Smooth muscle cell (in vitro differentiated cells): ENCODE measurements around the gene PDGFRB. TPM values are rescaled to one million over a fixed set of nuclear protein-coding genes. Genes with fewer than 3 reads are reported as not detected.

Source experiments
- DNase-seq: peaks from one replicate; lab custom pipeline; 2025; ENCODE audit not compliant: unreplicated experiment; lab: John Stamatoyannopoulos, UW
- H2AFZ ChIP-seq: fragments of 200-600 bp; sonication (generic); 2 replicates; pipeline ENCODE4 v1.6.0; 2016; ENCODE audit warnings: antibody characterized with exemption, low read depth, mild to moderate bottlenecking
- H3F3A ChIP-seq: fragments of 200-600 bp; sonication (generic); 2 replicates; pipeline ENCODE4 v1.6.0; 2017; ENCODE audit warnings: antibody characterized with exemption, low read depth
- H3K27ac ChIP-seq: fragments of 200-600 bp; sonication (generic); 2 replicates; pipeline ENCODE4 v1.5.1; 2016; ENCODE audit warnings: low read depth, mild to moderate bottlenecking
- H3K27me3 ChIP-seq: fragments of 200-600 bp; sonication (generic); 2 replicates; pipeline ENCODE4 v1.6.1; 2016; ENCODE audit warnings: low read depth, mild to moderate bottlenecking
- H3K36me3 ChIP-seq: fragments of 200-600 bp; sonication (generic); 2 replicates; pipeline ENCODE4 v1.5.1; 2016; ENCODE audit warnings: low read depth
- H3K4me1 ChIP-seq: fragments of 200-600 bp; sonication (generic); 2 replicates; pipeline ENCODE4 v1.5.1; 2016; ENCODE audit warnings: low read depth
- H3K4me2 ChIP-seq: fragments of 200-600 bp; sonication (generic); 2 replicates; pipeline ENCODE4 v1.6.0; 2016; ENCODE audit warnings: mild to moderate bottlenecking
- H3K4me3 ChIP-seq: fragments of 200-600 bp; sonication (generic); 2 replicates; pipeline ENCODE4 v1.5.1; 2016; ENCODE audit warnings: mild to moderate bottlenecking
- H3K79me2 ChIP-seq: fragments of 200-600 bp; sonication (generic); 2 replicates; pipeline ENCODE4 v1.6.0; 2016; ENCODE audit warnings: low read depth, mild to moderate bottlenecking
- H3K9ac ChIP-seq: fragments of 200-600 bp; sonication (generic); 2 replicates; pipeline ENCODE4 v1.6.0; 2016; ENCODE audit warnings: low read depth
- H3K9me3 ChIP-seq: fragments of 200-600 bp; sonication (generic); replicated peaks from 2 replicates; pipeline ENCODE4 v1.5.1; 2016; ENCODE audit warnings: low read depth
- H4K20me1 ChIP-seq: fragments of 200-600 bp; sonication (generic); 2 replicates; pipeline ENCODE4 v1.6.0; 2016; ENCODE audit warnings: low read depth
- WGBS: methylation state at CpG from one replicate; pipeline ENCODE4 v1.1.7; 2016; ENCODE audit warnings: low lambda C conversion rate; 5-methylcytosine and 5-hydroxymethylcytosine counted together
- polyA plus RNA-seq: library from polyadenylated mRNA; unstranded; fragments of >200 nt; fragmentation: Nextera tagmentation; extraction: Ambion mirVana; gene quantifications from 2 replicates; pipeline ENCODE4 v1.2.1, GENCODE V29; 2016
- total RNA-seq: library from RNA; depleted of rRNA; stranded (reverse); fragments of >200 nt; gene quantifications from 2 replicates; pipeline ENCODE4 v1.2.3, GENCODE V29; 2014
- TF ChIP-seq, protein P1 (sequence below): fragments of 200-600 bp; sonication (generic); IDR thresholded peaks from 2 replicates; pipeline ENCODE4 v1.5.1; 2017; ENCODE audit warnings: borderline replicate concordance, mild to moderate bottlenecking, antibody characterized with exemption; ENCODE audit not compliant: insufficient read depth, poor library complexity, severe bottlenecking

Gene PDGFRB
- total and polyA plus RNA-seq, 2 experiments from 2014 or later = 370 to 522 TPM

DNA sequence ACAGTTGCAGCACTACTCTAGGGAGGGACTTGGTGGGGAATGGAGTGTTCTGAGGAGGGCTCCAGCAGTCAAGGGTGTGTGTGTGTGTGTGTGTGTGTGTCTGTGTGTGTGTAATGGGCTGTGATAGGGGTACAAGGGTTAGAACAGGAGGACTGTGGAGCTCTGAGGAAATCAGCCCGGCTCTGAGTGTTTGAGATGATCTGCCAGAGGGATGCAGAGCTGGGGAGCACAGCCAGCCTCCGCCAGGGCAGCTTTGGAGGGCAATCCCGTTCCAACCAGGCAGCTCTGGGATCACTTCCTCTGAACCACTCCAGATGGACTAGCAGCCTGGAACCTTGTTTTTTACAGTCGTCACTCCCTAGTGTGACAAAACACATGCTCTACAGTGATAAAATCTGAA is 31.3 kb upstream of the PDGFRB start:
- Histone ChIP-seq H3K4me3 (no peak overlapping the region), H3K9ac (no peak overlapping the region), H3K79me2 (no peaks in the 10 kb centered on the region), H2AFZ (no peak overlapping the region), H3F3A (no peaks in the 10 kb centered on the region), H3K36me3 (no peaks in the 10 kb centered on the region), H4K20me1 (no peaks in the 10 kb centered on the region), H3K27ac (no peak overlapping the region), H3K9me3 (no peaks in the 10 kb centered on the region), H3K27me3 (peaks cover 40% of the 10 kb centered on the region), H3K4me1 (peaks cover 7% of the 10 kb centered on the region), H3K4me2 (no peak overlapping the region)
- TF ChIP-seq, protein P1, sequence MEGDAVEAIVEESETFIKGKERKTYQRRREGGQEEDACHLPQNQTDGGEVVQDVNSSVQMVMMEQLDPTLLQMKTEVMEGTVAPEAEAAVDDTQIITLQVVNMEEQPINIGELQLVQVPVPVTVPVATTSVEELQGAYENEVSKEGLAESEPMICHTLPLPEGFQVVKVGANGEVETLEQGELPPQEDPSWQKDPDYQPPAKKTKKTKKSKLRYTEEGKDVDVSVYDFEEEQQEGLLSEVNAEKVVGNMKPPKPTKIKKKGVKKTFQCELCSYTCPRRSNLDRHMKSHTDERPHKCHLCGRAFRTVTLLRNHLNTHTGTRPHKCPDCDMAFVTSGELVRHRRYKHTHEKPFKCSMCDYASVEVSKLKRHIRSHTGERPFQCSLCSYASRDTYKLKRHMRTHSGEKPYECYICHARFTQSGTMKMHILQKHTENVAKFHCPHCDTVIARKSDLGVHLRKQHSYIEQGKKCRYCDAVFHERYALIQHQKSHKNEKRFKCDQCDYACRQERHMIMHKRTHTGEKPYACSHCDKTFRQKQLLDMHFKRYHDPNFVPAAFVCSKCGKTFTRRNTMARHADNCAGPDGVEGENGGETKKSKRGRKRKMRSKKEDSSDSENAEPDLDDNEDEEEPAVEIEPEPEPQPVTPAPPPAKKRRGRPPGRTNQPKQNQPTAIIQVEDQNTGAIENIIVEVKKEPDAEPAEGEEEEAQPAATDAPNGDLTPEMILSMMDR = no peak
- DNase-seq = no peak
- 69% methylated on average over 4 of the region's 4 CpGs for WGBS

DNA sequence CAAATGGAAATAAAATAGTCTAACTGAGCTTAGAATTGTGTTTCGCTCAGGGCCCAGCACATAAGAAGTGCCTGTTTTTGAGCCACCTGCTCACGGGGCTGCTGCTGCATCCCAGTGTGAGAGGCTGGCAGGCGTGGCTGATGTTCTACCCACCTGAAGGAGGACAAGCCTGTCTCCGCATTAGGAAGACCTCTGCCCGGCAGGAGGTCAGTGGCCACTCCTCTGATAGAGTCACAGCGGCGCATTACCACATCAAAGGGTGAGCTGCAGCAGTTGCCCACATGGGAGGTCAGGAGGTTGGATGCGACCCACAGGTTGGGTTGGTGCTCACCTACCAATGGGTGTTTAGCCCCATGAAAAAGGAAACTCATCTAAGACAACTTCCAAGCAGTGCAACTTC is 30.5 kb upstream of the PDGFRB start:
- no peak overlapping the region for H3K4me3 ChIP-seq
- H4K20me1 ChIP-seq = no peaks in the 10 kb centered on the region
- H3K27me3 ChIP-seq = peaks cover 36% of the 10 kb centered on the region
- no peak for DNase-seq
- peaks cover 7% of the 10 kb centered on the region for H3K4me1 ChIP-seq
- H3K36me3 ChIP-seq = no peaks in the 10 kb centered on the region
- H3K79me2 ChIP-seq = no peaks in the 10 kb centered on the region
- no peak overlapping the region for H3K9ac ChIP-seq
- H3K9me3 ChIP-seq = no peaks in the 10 kb centered on the region
- 78% methylated on average over 8 of the region's 8 CpGs for WGBS
- no peak overlapping the region for H3K4me2 ChIP-seq
- no peaks in the 10 kb centered on the region for H3F3A ChIP-seq
- TF ChIP-seq, protein P1 = no peak
- H2AFZ ChIP-seq = no peak overlapping the region
- H3K27ac ChIP-seq = no peak overlapping the region

GRCh38 chr5:150184990-150185912 is 29.6 kb upstream of the PDGFRB start:
- no peaks in the 10 kb centered on the region for H3K79me2 ChIP-seq
- no peak overlapping the region for H3K27ac ChIP-seq
- 86% methylated on average over 12 of the region's 12 CpGs for WGBS

More at GRCh38 chr5:150184990-150185912, 29.6 kb upstream of the PDGFRB start:
- H3K4me2 ChIP-seq = no peak overlapping the region
- no peaks in the 10 kb centered on the region for H3K36me3 ChIP-seq
- H4K20me1 ChIP-seq = no peaks in the 10 kb centered on the region
- H3K27me3 ChIP-seq = peaks cover 27% of the 10 kb centered on the region
- H3K4me3 ChIP-seq = no peak overlapping the region
- peaks cover 2% of the 10 kb centered on the region for H3K4me1 ChIP-seq
- DNase-seq = no peak
- TF ChIP-seq, protein P1 = no peak
- no peak overlapping the region for H3K9ac ChIP-seq
- H3F3A ChIP-seq = no peaks in the 10 kb centered on the region
- H2AFZ ChIP-seq = no peak overlapping the region
- H3K9me3 ChIP-seq = no peaks in the 10 kb centered on the region
